ENCODE measurements around the gene CCDC12.
A peak's percentile ranks its signal among the peaks of the same experiment; 100 is the strongest.

CCDC12 gene

GRCh38 chr3:47007482-47008233 is 31.1 kb upstream of the CCDC12 start:
- no peak for DNase-seq

- no peak for DNase-seq
These were observed 30.5 kb upstream of the CCDC12 start for GRCh38 chr3:47007001-47007400.

GRCh38 chr3:47006145-47006651 is 29.7 kb upstream of the CCDC12 start:
- DNase-seq, result no peak

DNA sequence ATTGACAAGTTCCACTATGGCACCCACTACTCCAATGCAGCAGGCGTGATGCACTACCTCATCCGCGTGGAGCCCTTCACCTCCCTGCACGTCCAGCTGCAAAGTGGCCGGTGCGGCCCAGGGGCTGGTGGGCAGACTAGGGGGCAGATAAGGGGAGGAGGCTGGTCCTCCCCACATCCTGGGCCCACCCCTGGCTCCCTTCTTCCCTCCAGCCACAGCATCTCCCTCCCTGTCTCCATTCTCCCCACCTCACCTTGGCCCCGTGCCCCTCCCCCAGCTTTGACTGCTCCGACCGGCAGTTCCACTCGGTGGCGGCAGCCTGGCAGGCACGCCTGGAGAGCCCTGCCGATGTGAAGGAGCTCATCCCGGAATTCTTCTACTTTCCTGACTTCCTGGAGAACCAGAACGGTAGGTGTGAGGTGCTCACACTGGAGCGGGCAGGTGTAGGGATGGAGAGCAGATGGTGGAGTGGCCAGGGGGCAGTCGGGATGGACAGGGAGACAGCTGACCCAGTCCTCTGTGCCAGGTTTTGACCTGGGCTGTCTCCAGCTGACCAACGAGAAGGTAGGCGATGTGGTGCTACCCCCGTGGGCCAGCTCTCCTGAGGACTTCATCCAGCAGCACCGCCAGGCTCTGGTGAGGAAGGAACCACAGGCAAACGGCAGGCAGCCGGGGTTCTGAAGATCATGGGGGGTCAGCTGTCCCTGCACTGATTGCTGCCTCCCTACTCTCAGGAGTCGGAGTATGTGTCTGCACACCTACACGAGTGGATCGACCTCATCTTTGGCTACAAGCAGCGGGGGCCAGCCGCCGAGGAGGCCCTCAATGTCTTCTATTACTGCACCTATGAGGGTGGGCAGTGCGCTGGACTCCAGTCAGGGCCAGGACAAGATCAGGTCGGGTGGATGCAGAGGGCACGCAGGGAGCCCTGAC is 28.9 kb upstream of the CCDC12 start:
- DNase-seq, result no peak

- no peak for DNase-seq
These were observed 28.0 kb upstream of the CCDC12 start for GRCh38 chr3:47004369-47005211.

- no peak for DNase-seq
These were observed 27.2 kb upstream of the CCDC12 start for GRCh38 chr3:47003461-47004368.

DNA sequence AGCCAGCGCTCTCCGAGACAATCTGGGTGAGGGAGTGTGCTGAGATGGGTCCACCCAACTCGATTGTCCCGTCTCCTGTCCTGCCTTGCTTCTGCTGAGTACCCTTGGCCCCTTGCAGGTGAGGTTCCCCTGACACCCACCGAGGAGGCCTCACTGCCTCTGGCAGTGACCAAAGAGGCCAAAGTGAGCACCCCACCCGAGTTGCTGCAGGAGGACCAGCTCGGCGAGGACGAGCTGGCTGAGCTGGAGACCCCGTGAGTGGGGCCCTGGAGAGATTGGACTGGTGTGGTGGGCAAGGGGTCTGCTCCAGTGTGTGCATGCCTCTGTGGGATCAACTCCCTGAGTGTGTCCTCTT is 26.5 kb upstream of the CCDC12 start:
- no peak for DNase-seq

- no peak for DNase-seq
These were observed 25.9 kb upstream of the CCDC12 start for GRCh38 chr3:47002171-47003055.

GRCh38 chr3:47001731-47002170 is 25.2 kb upstream of the CCDC12 start:
- no peak for DNase-seq

DNA sequence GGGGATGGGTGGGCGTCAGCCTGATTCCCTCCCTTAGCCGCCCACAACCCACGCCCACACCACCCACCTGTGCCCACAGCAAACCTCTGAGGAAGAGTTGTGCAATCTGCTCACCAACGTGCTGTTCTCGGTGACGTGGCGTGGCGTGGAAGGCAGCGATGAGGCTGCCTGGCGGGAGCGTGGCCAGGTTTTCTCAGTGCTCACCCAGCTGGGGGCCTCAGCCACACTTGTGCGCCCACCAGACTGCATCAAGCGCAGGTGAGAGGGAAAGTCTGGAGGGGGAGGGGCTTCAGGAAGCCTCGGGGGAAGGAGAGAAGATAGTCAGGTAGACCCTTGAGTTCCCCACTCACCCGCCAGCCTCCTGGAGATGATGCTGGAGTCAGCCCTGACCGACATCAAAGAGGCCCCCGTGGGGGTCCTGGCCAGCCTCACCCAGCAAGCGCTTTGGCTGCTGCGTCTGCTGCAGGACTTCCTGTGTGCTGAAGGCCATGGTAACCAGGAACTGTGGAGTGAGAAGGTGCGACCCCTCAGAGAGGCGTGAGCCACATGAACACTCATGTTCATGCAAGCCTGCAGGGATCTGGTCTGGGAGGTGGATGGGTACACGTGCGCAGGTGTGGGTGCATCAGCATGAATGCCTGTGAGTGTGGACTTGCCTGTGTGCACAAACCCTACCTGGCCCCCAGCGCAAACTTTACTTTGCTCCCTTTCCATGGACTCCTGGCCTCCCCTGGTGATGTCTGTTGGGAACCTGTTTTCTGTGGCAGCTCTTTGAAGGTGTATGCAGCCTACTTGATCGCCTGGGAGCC is 24.6 kb upstream of the CCDC12 start:
- DNase-seq, result no peak

DNA sequence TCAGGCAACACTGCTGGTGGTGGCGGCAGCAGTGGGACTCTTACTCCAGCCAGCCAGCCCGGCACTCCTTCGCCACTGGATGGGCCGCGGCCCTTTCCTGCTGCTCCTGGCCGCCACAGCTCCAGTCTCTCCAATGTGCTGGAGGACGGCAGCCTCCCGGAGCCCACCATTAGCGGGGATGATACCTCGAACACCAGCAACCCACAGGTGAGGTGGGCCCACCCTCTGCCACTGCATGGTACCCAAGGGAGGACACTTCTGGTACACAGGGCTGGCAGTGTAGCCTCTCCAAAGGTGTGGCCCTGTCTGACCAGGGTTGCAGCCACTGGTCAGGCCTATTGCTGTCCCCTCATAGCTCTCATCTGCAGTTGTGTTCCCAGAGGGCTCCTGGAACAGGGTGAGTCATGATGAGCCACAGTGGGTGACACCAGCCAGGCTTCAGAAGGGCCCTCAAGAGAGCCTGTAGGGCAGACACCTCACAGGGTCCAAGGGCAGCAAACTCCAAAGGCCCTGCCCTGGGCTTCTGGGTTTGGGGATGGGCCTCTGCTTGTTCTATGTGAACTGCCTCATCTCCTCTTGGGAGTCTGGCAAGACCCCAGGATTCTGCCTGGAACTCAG is 23.8 kb upstream of the CCDC12 start:
- no peak for DNase-seq

- DNase-seq, result no peak
These were observed 23.1 kb upstream of the CCDC12 start for GRCh38 chr3:46999516-47000197.

DNA sequence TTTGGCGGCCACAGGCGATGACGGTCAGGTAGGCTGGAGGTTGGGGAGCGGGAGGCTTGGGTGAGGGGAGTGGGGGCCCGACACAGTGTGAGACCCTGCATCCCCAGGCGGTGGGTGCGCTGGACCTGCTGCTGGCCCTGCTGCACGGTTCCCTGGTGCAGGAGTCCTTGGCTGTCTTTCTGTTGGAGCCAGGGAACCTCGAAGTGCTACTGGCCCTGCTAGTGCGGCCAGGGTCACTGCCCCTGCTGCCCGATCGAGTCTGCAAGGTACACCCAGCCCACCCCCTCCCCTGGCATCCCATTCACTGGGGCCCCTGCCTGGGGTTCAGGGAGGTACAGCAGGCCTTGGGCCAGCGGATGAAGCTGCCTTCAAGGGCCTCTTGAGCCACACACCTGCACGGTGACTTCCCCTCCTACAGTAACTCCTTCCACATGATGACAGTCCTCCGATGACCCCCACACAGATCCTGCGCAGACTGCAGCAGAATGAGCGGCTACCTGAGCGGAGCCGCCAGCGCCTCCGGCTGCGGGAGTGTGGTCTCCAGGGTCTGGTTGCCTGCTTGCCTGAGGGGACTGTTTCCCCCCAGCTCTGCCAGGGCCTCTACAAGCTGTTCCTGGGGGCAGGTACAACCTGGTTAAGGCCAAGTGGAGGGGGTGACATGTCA is 22.4 kb upstream of the CCDC12 start:
- no peak for DNase-seq

DNA sequence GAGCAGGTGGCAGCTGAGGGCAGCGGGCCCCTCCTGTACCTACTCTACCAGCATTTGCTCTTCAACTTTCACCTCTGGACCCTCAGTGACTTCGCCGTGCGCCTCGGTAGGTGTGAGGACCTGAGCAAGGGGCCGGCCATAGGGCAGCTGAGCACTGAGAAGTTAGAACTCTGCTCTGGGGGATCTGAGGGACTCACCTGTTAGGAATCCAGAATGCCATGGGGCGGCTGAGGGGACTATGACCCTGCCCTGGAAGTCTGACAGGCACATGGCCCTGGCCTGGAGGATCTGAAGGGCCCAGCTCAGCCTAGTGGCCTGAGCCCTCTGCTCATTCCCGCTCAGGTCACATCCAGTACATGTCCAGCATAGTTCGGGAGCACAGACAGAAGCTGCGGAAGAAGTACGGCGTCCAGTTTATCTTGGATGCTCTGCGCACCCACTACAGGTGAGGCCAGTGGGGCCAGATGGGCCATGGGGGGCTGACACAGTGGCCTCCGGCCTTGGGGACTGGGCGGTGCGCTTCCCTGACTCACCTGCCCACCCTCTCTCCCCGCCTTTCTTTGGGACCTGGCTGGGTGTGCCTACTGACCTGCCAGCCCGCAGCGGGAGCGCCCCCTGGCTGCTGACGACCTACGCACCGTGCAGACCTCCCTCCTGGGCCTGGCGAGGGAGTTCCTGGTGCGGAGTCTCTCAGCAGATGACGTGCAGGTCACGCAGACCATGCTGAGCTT is 21.7 kb upstream of the CCDC12 start:
- DNase-seq, result peak; percentile 13

DNA sequence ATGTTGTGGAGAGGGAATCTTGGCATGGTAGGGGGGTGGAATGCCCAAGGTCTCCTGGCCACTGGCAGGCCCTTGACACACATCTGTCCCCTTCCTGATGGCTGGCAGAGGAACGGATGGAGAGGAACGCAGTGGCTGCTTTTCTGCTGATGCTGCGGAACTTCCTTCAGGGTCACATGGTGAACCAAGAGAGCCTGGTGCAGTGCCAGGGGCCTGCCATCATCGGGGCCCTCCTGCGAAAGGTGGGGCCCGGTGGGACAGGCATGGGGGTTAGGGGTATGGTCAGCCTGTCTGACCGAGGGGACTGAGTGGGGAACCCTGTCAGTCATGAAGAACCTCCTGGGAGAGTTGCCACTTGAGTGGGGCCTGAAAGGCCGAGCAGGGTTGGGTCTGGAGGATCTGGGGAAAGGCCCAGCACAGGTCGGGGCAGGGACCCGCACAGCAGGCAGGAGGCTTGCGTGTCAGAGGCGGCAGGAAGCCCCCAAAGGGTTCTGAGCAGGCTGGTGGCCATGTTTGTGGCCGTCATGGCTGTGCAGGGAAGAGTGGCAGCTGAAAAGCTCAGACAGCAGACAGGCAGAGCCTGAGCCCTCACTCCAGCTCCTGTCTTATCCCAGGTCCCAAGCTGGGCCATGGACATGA is 21.0 kb upstream of the CCDC12 start:
- no peak for DNase-seq

DNA sequence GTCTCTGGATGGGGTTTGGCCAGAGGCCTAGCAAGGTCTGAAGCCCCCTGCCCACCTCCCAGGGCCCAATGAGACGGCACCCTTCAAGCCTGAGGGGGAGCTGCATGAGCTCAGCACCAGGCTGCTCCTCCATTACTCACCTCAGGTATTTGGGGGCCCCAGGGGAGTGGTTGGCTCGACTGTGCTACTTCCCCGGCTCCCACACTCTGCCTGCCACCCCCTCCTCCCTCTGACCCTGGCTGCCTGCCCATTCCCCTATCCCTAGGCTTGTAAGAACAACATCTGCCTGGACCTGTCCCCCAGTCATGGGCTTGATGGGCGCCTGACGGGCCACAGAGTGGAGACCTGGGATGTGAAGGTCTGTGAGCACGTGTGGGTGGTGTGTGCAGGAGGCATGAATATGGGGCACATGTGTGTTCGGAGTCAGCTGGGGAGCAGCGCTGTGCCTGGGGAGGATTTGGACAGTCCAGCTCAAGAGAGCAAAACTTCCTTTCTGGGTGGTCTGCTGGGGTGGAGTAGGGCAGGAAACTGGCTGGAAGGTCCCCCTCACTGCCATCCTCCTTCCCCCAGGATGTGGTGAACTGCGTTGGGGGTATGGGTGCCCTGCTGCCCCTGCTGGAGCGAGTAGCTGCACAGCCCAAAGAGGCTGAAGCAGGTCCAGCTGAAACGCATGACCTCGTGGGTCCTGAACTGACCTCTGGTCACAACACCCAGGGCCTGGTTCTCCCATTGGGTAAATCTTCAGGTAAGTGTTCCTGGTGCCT is 20.3 kb upstream of the CCDC12 start:
- no peak for DNase-seq

All from DMS153 (cell line).